HG02938 (cell line): ENCODE results near the gene MAP3K13.

Source experiments
- ATAC-seq: cut with Tn5 transposase; IDR thresholded peaks from one replicate; pipeline ENCODE4 v1.9.1; 2021; ENCODE audit warnings: mild to moderate bottlenecking, moderate library complexity; ENCODE audit not compliant: unreplicated experiment

The MAP3K13 gene

GRCh38 chr3:185362850-185363661 lies at the start of gene MAP3K13:
MAP3K13 (plus strand) TSS chr3:185363136; CDS start chr3:185428582, 65,446 bp downstream.
- peak; percentile 94 for ATAC-seq

GRCh38 chr3:185313693-185314246 lies 49.2 kb upstream of the MAP3K13 start:
- ATAC-seq, result no peak

- no peak for ATAC-seq
Measured at GRCh38 chr3:185316740-185317412, 46.1 kb upstream of the MAP3K13 start.

GRCh38 chr3:185317674-185318073 lies 45.3 kb upstream of the MAP3K13 start:
- ATAC-seq, result no peak

GRCh38 chr3:185318141-185318540 lies 44.8 kb upstream of the MAP3K13 start:
- no peak for ATAC-seq

- ATAC-seq, result no peak
Measured at GRCh38 chr3:185319801-185320200, 43.1 kb upstream of the MAP3K13 start.

- no peak for ATAC-seq
Measured at GRCh38 chr3:185320949-185321348, 42.0 kb upstream of the MAP3K13 start.

- ATAC-seq, result no peak
Measured at GRCh38 chr3:185322101-185322719, 40.7 kb upstream of the MAP3K13 start.

GRCh38 chr3:185325946-185326791 lies 36.8 kb upstream of the MAP3K13 start:
- no peak for ATAC-seq

- ATAC-seq, result no peak
Measured at GRCh38 chr3:185327062-185327461, 35.9 kb upstream of the MAP3K13 start.

- ATAC-seq, result no peak
Measured at GRCh38 chr3:185328324-185329004, 34.5 kb upstream of the MAP3K13 start.

GRCh38 chr3:185330238-185330637 lies 32.7 kb upstream of the MAP3K13 start:
- ATAC-seq, result no peak

- ATAC-seq, result no peak
Measured at GRCh38 chr3:185330644-185331043, 32.3 kb upstream of the MAP3K13 start.

GRCh38 chr3:185332026-185332735 lies 30.8 kb upstream of the MAP3K13 start:
- ATAC-seq, result peak; percentile 99

GRCh38 chr3:185335799-185336198 lies 27.1 kb upstream of the MAP3K13 start:
- ATAC-seq, result no peak

- ATAC-seq, result no peak
Measured at GRCh38 chr3:185337231-185337816, 25.6 kb upstream of the MAP3K13 start.

- ATAC-seq, result no peak
Measured at GRCh38 chr3:185339945-185340344, 23.0 kb upstream of the MAP3K13 start.

GRCh38 chr3:185340751-185341150 lies 22.2 kb upstream of the MAP3K13 start:
- ATAC-seq, result no peak
